IMR-90 (cell line): ENCODE results near the gene GRID1. TPM values are rescaled to one million over a fixed set of nuclear protein-coding genes. Genes with fewer than 3 reads are reported as not detected.

ENCODE experiments used
- ATAC-seq: fragments of 200-7000 bp; cut with Tn5 transposase; 2 replicates; pipeline ENCODE4 v1.9.1; 2020; ENCODE audit warnings: low read depth, mild to moderate bottlenecking, moderate library complexity
- BruUV-seq: library from RNA; stranded (reverse); fragments of 400-500 nt; replicated peaks from 2 replicates; lab custom pipeline; 2021; lab: Mats Ljungman, UMichigan
- CTCF ChIA-PET: fragments of 300-600 bp; formaldehyde crosslinking; extraction: SDS; loops from one replicate; lab custom pipeline; 2021; ENCODE audit warnings: antibody characterized with exemption; lab: Yijun Ruan, JAX
- POLR2A ChIA-PET: fragments of 300-600 bp; sonication (Branson Sonifier 250); formaldehyde crosslinking; loops from one replicate; lab custom pipeline; 2022; ENCODE audit warnings: antibody characterized with exemption; ENCODE audit not compliant: unreplicated experiment; lab: Charles Lee
- DNase-seq: peaks from one replicate; pipeline ENCODE4 v3.0.0; 2013
- H2AFZ ChIP-seq: replicated peaks from 2 replicates; pipeline ENCODE3; 2013; ENCODE audit warnings: low read length, mild to moderate bottlenecking; ENCODE audit not compliant: poor library complexity
- H2AK5ac ChIP-seq: 2 replicates; pipeline ENCODE4 v1.6.1; 2013; ENCODE audit warnings: low read depth, low read length, inconsistent platforms
- H2AK9ac ChIP-seq: replicated peaks from 2 replicates; pipeline ENCODE3; 2013; ENCODE audit warnings: mild to moderate bottlenecking, low read depth, low read length, moderate library complexity; ENCODE audit not compliant: poor library complexity
- H2BK120ac ChIP-seq: 2 replicates; pipeline ENCODE4 v1.6.1; 2013; ENCODE audit warnings: low read depth, low read length, inconsistent platforms
- H2BK15ac ChIP-seq: 3 replicates; pipeline ENCODE4 v1.6.1; 2013; ENCODE audit warnings: low read depth, low read length, inconsistent platforms
- H2BK20ac ChIP-seq: 2 replicates; pipeline ENCODE4 v1.6.1; 2013; ENCODE audit warnings: low read depth, mild to moderate bottlenecking, inconsistent platforms, low read length, moderate library complexity
- H2BK5ac ChIP-seq: 2 replicates; pipeline ENCODE4 v1.6.1; 2013; ENCODE audit warnings: mild to moderate bottlenecking, low read depth, low read length, inconsistent platforms; ENCODE audit not compliant: poor library complexity, severe bottlenecking
- H3K14ac ChIP-seq: replicated peaks from 2 replicates; pipeline ENCODE4 v1.6.1; 2013; ENCODE audit warnings: low read depth, low read length, inconsistent platforms
- H3K18ac ChIP-seq: 2 replicates; pipeline ENCODE4 v1.6.1; 2013; ENCODE audit warnings: low read depth, low read length, control low read depth
- H3K23ac ChIP-seq: 2 replicates; pipeline ENCODE4 v1.6.1; 2013; ENCODE audit warnings: low read depth, low read length, inconsistent platforms
- H3K27ac ChIP-seq: 2 replicates; pipeline ENCODE4 v1.5.1; 2013; ENCODE audit warnings: mild to moderate bottlenecking, control low read depth, low read length; ENCODE audit not compliant: insufficient read depth
- H3K27me3 ChIP-seq: 2 replicates; pipeline ENCODE4 v1.6.1; 2013; ENCODE audit warnings: low read length; ENCODE audit not compliant: control insufficient read depth, insufficient read depth
- H3K36me3 ChIP-seq: 2 replicates; pipeline ENCODE4 v1.6.1; 2013; ENCODE audit warnings: low read length, mixed read lengths; ENCODE audit not compliant: control insufficient read depth, insufficient read depth
- H3K4ac ChIP-seq: 2 replicates; pipeline ENCODE4 v1.6.1; 2013; ENCODE audit warnings: low read depth, low read length, inconsistent platforms
- H3K4me1 ChIP-seq: 2 replicates; pipeline ENCODE4 v1.6.1; 2013; ENCODE audit warnings: low read length, mixed read lengths; ENCODE audit not compliant: control insufficient read depth, insufficient read depth
- H3K4me2 ChIP-seq: 2 replicates; pipeline ENCODE4 v1.6.1; 2013; ENCODE audit warnings: low read depth, mild to moderate bottlenecking, control low read depth, low read length, moderate library complexity
- H3K4me3 ChIP-seq: 2 replicates; pipeline ENCODE4 v1.5.1; 2013; ENCODE audit warnings: low read depth, mild to moderate bottlenecking, control low read depth, low read length, moderate library complexity; ENCODE audit not compliant: insufficient read depth
- H3K56ac ChIP-seq: 2 replicates; pipeline ENCODE4 v1.6.1; 2013; ENCODE audit warnings: low read length, inconsistent platforms; ENCODE audit not compliant: insufficient read depth; ENCODE audit errors: extremely low read depth
- H3K79me1 ChIP-seq, 2 experiments: 2 replicates each; pipeline ENCODE4 v1.6.1; 2013; ENCODE audit warnings: low read length in 2 of 2, inconsistent platforms in 1 of 2, low read depth in 1 of 2
- H3K9ac ChIP-seq: 2 replicates; pipeline ENCODE4 v1.6.1; 2013; ENCODE audit warnings: low read depth, low read length, control low read depth
- H3K9me1 ChIP-seq: 2 replicates; pipeline ENCODE4 v1.6.1; 2013; ENCODE audit warnings: low read length, inconsistent platforms; ENCODE audit not compliant: insufficient read depth
- H3K9me3 ChIP-seq: 2 replicates; pipeline ENCODE4 v1.6.1; 2013; ENCODE audit warnings: low read length; ENCODE audit not compliant: control insufficient read depth, insufficient read depth
- H4K20me1 ChIP-seq: 2 replicates; pipeline ENCODE4 v1.6.1; 2013; ENCODE audit warnings: low read length, inconsistent platforms; ENCODE audit not compliant: insufficient read depth
- H4K5ac ChIP-seq: 2 replicates; pipeline ENCODE4 v1.6.1; 2013; ENCODE audit warnings: mild to moderate bottlenecking, low read depth, low read length, control low read depth
- H4K8ac ChIP-seq, 2 experiments: 2 replicates each; pipeline ENCODE4 v1.6.1; 2013; ENCODE audit warnings: low read depth in 2 of 2, low read length in 2 of 2, control low read depth in 1 of 2, inconsistent platforms in 1 of 2
- H4K91ac ChIP-seq: 2 replicates; pipeline ENCODE4 v1.6.1; 2013; ENCODE audit warnings: low read depth, low read length, inconsistent platforms; ENCODE audit not compliant: insufficient read depth
- MAFK ChIP-seq: IDR thresholded peaks from 2 replicates; pipeline ENCODE4 v1.6.1; 2012; ENCODE audit warnings: low read depth, low read length, improper control_type of control experiment
- MXI1 ChIP-seq: IDR thresholded peaks from 2 replicates; pipeline ENCODE4 v1.6.1; 2012; ENCODE audit warnings: low read depth, mild to moderate bottlenecking, low read length, moderate library complexity, borderline replicate concordance
- RCOR1 ChIP-seq: IDR thresholded peaks from 2 replicates; pipeline ENCODE4 v1.6.1; 2012; ENCODE audit warnings: mild to moderate bottlenecking, low read length, improper control_type of control experiment; ENCODE audit not compliant: insufficient replicate concordance
- WGBS, 2 experiments: methylation state at CpG; one replicate each; pipeline versions ENCODE4 v1.1.5 to v1.1.7; 2013; ENCODE audit warnings: missing lambda C conversion rate in 2 of 2; ENCODE audit not compliant: insufficient read length in 1 of 2; ENCODE audit errors: extremely low coverage in 2 of 2; 5-methylcytosine and 5-hydroxymethylcytosine counted together
- dilution Hi-C: fragments of 300-500 bp; cut with HindIII; formaldehyde crosslinking; loops from one replicate; pipeline ENCODE4 v1.14.3; 2018; ENCODE audit warnings: low sequenced_read_pairs; ENCODE audit not compliant: unreplicated experiment
- in situ Hi-C: fragments of 300-500 bp; cut with MboI; formaldehyde crosslinking; loops from 3 replicates; pipeline ENCODE4 v1.14.3; 2019; ENCODE audit warnings: low sequenced_read_pairs, inconsistent platforms, mixed read lengths
- intact Hi-C: fragments of 100-400 bp; cut with micrococcal nuclease; formaldehyde crosslinking; loops from 2 replicates; pipeline ENCODE4 v1.10.0; 2022
- polyA plus RNA-seq, 3 experiments: library from polyadenylated mRNA; depleted of rRNA; stranded (reverse); fragments of >200 nt; gene quantifications; 2 replicates each; pipeline ENCODE4 v1.2.3, GENCODE V29; 2012; ENCODE audit warnings: low replicate concordance in 1 of 3
- total RNA-seq: library from RNA; depleted of rRNA; stranded (reverse); fragments of >200 nt; gene quantifications from 2 replicates; pipeline ENCODE4 v1.2.3, GENCODE V29; 2012

GRID1 gene
- total and polyA plus RNA-seq, 2 of the 4 experiments (the other 2 are of a cell fraction) = not detected

DNA sequence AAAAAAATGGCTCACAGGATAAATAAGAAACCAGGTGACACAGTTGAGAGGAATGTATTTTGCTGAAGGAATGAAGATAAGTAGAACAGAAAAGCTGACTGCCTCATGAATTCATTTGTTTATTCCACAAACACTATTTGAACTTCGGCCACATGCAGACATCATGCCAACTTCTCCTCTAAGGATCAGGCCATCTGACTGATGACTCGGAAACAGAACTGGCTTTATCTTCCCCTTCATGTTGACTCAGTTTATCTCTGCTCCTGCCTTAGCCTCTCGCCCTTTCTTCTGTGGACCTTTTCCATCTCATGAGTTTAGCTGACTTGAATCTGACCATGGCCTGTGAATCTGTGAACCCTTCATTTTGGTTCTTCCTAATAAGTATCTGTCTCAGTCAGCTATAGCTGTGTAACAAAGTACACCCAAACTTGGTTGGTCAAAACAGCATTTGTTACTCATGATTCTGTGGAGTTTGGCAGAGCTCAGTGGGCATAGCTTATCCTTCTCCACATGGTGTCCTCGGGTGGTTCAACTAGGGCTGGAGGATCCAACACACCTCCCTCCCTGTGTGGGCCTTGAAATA is 44.0 kb upstream of the GRID1 start:
- peak; percentile 52 for ATAC-seq
- Histone ChIP-seq H3K4ac (peak overlapping the region; percentile 69), H3K14ac (peak overlapping the region; percentile 54), H3K9me3 (peaks cover 4% of the 10 kb centered on the region), H2AK5ac (peak overlapping the region; percentile 69; the same call in 1 of the 2 replicates), H3K27ac (peak overlapping the region; percentile 48), H3K4me3 (no peak overlapping the region), H2AK9ac (peak overlapping the region; percentile 13), H4K8ac (peak overlapping the region; percentile 12 to 61; a peak in 2 of 4 replicates), H2BK5ac (peak overlapping the region; percentile 92), H2BK20ac (peak overlapping the region; percentile 92), H2BK15ac (peak overlapping the region; percentile 35; the same call in 1 of the 3 replicates), H3K18ac (peak overlapping the region; percentile 44; the same call in 1 of the 2 replicates), H4K20me1 (no peaks in the 10 kb centered on the region), H3K27me3 (no peaks in the 10 kb centered on the region), H3K56ac (peak overlapping the region; percentile 12; the same call in 1 of the 2 replicates), H3K36me3 (no peaks in the 10 kb centered on the region), H3K4me1 (peaks cover 7% of the 10 kb centered on the region), H2BK120ac (peak overlapping the region; percentile 80), H2AFZ (peak overlapping the region; percentile 11), H3K4me2 (peak overlapping the region; percentile 27; the same call in 1 of the 2 replicates), H4K5ac (peak overlapping the region; percentile 66), H3K9me1 (0 out of 2 replicates have a peak, but pooled peaks cover 5% of the 10 kb centered on the region), H3K23ac (peak overlapping the region; percentile 21; the same call in 1 of the 2 replicates), H3K79me1 (no peaks in the 10 kb centered on the region), H3K9ac (no peak overlapping the region), H4K91ac (peak overlapping the region; percentile 7)
- intact Hi-C loops (no loop called here), dilution Hi-C loops (no loop called here), in situ Hi-C loops (no loop called here)
- 43% methylated on average over 4 of the region's 4 CpGs; no CpG with 5 or more reads in 1 of the 2 experiments for WGBS, 2 experiments
- no TSS peak for BruUV-seq
- ChIA-PET CTCF (no interaction called here), POLR2A (no interaction called here)
- TF ChIP-seq RCOR1 (peak; percentile 18), MAFK (peak; percentile 32; the same call in 1 of the 2 replicates), MXI1 (no peak)
- peak; percentile 89 for DNase-seq
